Measurements from ENCODE around the gene KLK2.

The KLK2 gene

DNA sequence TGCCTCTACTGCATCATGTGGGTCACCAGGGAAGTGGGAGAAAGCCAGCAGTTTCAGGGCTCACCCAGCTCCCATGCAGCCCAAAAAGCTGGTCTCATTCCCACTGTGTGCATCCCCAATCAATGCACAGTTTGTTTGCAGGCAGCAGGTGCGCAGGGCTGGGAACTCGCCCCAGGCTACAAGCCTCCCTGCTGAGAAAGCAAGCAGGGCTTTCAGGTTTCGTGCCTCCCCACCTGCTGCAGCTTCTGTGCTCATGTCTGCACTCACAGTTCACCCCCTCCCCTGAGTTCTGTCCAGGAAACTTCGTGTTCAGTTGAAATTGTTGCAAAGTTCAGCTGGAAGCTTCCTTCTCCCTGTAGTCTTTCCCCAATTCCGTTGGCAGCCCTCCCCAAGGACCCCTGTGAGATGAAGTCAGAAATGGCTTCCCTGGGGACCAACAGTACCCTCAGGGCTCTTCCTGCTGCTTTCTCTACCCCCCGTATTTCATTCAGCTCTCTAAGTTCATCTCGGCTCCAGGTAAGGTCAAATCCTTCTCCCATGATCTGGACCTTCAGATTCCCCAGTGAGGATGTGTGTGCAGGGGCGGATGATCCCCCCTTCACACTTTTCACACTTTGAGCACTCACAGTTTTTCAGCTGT, 28.8 kb upstream of the KLK2 start:
- TF ChIP-seq EZH2phosphoT487 (IDR thresholded peaks at IDR 0.05; ENCODE audit: borderline replicate concordance) = no peak
- TF ChIP-seq, protein P1, sequence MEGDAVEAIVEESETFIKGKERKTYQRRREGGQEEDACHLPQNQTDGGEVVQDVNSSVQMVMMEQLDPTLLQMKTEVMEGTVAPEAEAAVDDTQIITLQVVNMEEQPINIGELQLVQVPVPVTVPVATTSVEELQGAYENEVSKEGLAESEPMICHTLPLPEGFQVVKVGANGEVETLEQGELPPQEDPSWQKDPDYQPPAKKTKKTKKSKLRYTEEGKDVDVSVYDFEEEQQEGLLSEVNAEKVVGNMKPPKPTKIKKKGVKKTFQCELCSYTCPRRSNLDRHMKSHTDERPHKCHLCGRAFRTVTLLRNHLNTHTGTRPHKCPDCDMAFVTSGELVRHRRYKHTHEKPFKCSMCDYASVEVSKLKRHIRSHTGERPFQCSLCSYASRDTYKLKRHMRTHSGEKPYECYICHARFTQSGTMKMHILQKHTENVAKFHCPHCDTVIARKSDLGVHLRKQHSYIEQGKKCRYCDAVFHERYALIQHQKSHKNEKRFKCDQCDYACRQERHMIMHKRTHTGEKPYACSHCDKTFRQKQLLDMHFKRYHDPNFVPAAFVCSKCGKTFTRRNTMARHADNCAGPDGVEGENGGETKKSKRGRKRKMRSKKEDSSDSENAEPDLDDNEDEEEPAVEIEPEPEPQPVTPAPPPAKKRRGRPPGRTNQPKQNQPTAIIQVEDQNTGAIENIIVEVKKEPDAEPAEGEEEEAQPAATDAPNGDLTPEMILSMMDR (conservative IDR thresholded peaks at IDR 0.05; ENCODE audit: low read length) = no peak
- Histone ChIP-seq H3K79me2 (ENCODE audit: insufficient read depth, low read length) (no peaks in the 10 kb centered on the region), H3K9me2 (replicated peaks; ENCODE audit: low read depth, low read length) (no peaks in the 10 kb centered on the region), H3K36me3 (ENCODE audit: insufficient read depth, low read length) (no peaks in the 10 kb centered on the region), H4K20me1 (ENCODE audit: insufficient read depth, low read length, poor library complexity, severe bottlenecking) (no peaks in the 10 kb centered on the region), H2AFZ (ENCODE audit: low read length) (no peak overlapping the region), H3F3A (ENCODE audit: low read depth) (no peaks in the 10 kb centered on the region), H3K4me2 (ENCODE audit: low read depth, low read length, poor library complexity, severe bottlenecking) (no peak overlapping the region), H3K4me1 (ENCODE audit: insufficient read depth, low read length, poor library complexity, severe bottlenecking) (no peaks in the 10 kb centered on the region), H3K27me3 (ENCODE audit: insufficient read depth, low read length, poor library complexity, severe bottlenecking) (no peaks in the 10 kb centered on the region), H3K4me3 (ENCODE audit: low read length, poor library complexity, severe bottlenecking) (no peak overlapping the region), H3K9me3 (ENCODE audit: insufficient read depth, low read depth, low read length) (no peaks in the 10 kb centered on the region), H3K9ac (ENCODE audit: low read depth, low read length, poor library complexity, severe bottlenecking) (no peak overlapping the region)

DNA sequence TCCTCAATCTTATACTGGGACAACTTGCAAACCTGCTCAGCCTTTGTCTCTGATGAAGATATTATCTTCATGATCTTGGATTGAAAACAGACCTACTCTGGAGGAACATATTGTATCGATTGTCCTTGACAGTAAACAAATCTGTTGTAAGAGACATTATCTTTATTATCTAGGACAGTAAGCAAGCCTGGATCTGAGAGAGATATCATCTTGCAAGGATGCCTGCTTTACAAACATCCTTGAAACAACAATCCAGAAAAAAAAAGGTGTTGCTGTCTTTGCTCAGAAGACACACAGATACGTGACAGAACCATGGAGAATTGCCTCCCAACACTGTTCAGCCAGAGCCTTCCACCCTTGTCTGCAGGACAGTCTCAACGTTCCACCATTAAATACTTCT, 22.5 kb upstream of the KLK2 start:
- Histone ChIP-seq H3K4me1 (ENCODE audit: insufficient read depth, low read length, poor library complexity, severe bottlenecking) (no peaks in the 10 kb centered on the region), H3K4me3 (ENCODE audit: low read length, poor library complexity, severe bottlenecking) (no peak overlapping the region), H3F3A (ENCODE audit: low read depth) (no peaks in the 10 kb centered on the region), H3K79me2 (ENCODE audit: insufficient read depth, low read length) (no peaks in the 10 kb centered on the region), H3K4me2 (ENCODE audit: low read depth, low read length, poor library complexity, severe bottlenecking) (no peak overlapping the region), H3K9me2 (replicated peaks; ENCODE audit: low read depth, low read length) (no peaks in the 10 kb centered on the region), H3K9me3 (ENCODE audit: insufficient read depth, low read depth, low read length) (no peaks in the 10 kb centered on the region; the same call in 1 of the 2 replicates), H4K20me1 (ENCODE audit: insufficient read depth, low read length, poor library complexity, severe bottlenecking) (no peaks in the 10 kb centered on the region), H3K36me3 (ENCODE audit: insufficient read depth, low read length) (no peaks in the 10 kb centered on the region), H3K27me3 (ENCODE audit: insufficient read depth, low read length, poor library complexity, severe bottlenecking) (no peaks in the 10 kb centered on the region), H2AFZ (ENCODE audit: low read length) (no peak overlapping the region), H3K9ac (ENCODE audit: low read depth, low read length, poor library complexity, severe bottlenecking) (no peak overlapping the region)
- no peak for TF ChIP-seq EZH2phosphoT487 (IDR thresholded peaks at IDR 0.05; ENCODE audit: borderline replicate concordance)
- TF ChIP-seq, protein P1 (conservative IDR thresholded peaks at IDR 0.05; ENCODE audit: low read length) = no peak

DNA sequence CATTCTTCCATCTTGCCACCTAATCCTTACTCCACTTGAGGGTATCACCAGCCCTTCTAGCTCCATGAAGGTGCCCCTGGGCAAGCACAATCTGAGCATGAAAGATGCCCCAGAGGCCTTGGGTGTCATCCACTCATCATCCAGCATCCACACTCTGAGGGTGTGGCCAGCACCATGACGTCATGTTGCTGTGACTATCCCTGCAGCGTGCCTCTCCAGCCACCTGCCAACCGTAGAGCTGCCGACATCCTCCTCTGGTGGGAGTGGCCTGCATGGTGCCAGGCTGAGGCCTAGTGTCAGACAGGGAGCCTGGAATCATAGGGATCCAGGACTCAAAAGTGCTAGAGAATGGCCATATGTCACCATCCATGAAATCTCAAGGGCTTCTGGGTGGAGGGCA, 21.6 kb upstream of the KLK2 start:
- Histone ChIP-seq H3K79me2 (ENCODE audit: insufficient read depth, low read length) (no peaks in the 10 kb centered on the region), H3K4me1 (ENCODE audit: insufficient read depth, low read length, poor library complexity, severe bottlenecking) (no peaks in the 10 kb centered on the region), H3K36me3 (ENCODE audit: insufficient read depth, low read length) (no peaks in the 10 kb centered on the region), H2AFZ (ENCODE audit: low read length) (no peak overlapping the region), H3K9ac (ENCODE audit: low read depth, low read length, poor library complexity, severe bottlenecking) (no peak overlapping the region), H3K9me2 (replicated peaks; ENCODE audit: low read depth, low read length) (no peaks in the 10 kb centered on the region), H3K9me3 (ENCODE audit: insufficient read depth, low read depth, low read length) (no peaks in the 10 kb centered on the region; the same call in 1 of the 2 replicates), H3K27me3 (ENCODE audit: insufficient read depth, low read length, poor library complexity, severe bottlenecking) (no peaks in the 10 kb centered on the region), H4K20me1 (ENCODE audit: insufficient read depth, low read length, poor library complexity, severe bottlenecking) (no peaks in the 10 kb centered on the region), H3K4me3 (ENCODE audit: low read length, poor library complexity, severe bottlenecking) (no peak overlapping the region), H3F3A (ENCODE audit: low read depth) (no peaks in the 10 kb centered on the region), H3K4me2 (ENCODE audit: low read depth, low read length, poor library complexity, severe bottlenecking) (no peak overlapping the region)
- TF ChIP-seq, protein P1 (conservative IDR thresholded peaks at IDR 0.05; ENCODE audit: low read length) = no peak
- no peak for TF ChIP-seq EZH2phosphoT487 (IDR thresholded peaks at IDR 0.05; ENCODE audit: borderline replicate concordance)

Data from Loucy (cell line).